ENCODE measurements around the gene ENPEP.

ENPEP gene

GRCh38 chr4:110442309-110442708, 33.6 kb upstream of the ENPEP start:
- WGBS (ENCODE audit: extremely low coverage, insufficient coverage, insufficient read length): no CpG with 5 or more reads among the region's 2 CpGs
- Histone ChIP-seq H4K8ac (ENCODE audit: low read depth, low read length) (peak overlapping the region; percentile 19), H3K27ac (ENCODE audit: low read depth, low read length) (no peak overlapping the region), H2AFZ (ENCODE audit: insufficient read depth, low read length, poor library complexity) (no peak overlapping the region), H3K4me2 (ENCODE audit: low read length) (no peak overlapping the region), H3K23ac (ENCODE audit: low read length) (no peak overlapping the region), H3K4me3 (ENCODE audit: low read depth, low read length) (no peak overlapping the region), H3K14ac (ENCODE audit: low read length) (no peak overlapping the region), H3K79me1 (ENCODE audit: low read length) (no peaks in the 10 kb centered on the region), H2AK5ac (ENCODE audit: low read length) (no peak overlapping the region), H3K79me2 (ENCODE audit: control insufficient read depth, insufficient read depth, low read length, poor library complexity) (no peaks in the 10 kb centered on the region), H3K27me3 (ENCODE audit: insufficient read depth, low read length) (no peaks in the 10 kb centered on the region), H3K9ac (ENCODE audit: low read length) (no peak overlapping the region), H3K18ac (ENCODE audit: low read length) (no peak overlapping the region), H3K9me3 (ENCODE audit: insufficient read depth, low read depth, low read length) (no peaks in the 10 kb centered on the region), H4K91ac (ENCODE audit: low read depth, low read length) (no peak overlapping the region), H3K4ac (ENCODE audit: low read depth, low read length) (no peak overlapping the region), H3K36me3 (ENCODE audit: control insufficient read depth in 1 of 2, insufficient read depth in 2 of 2, low read length in 2 of 2) (no peaks in the 10 kb centered on the region), H2BK120ac (ENCODE audit: insufficient read depth, low read length, poor library complexity) (no peak overlapping the region), H3K4me1 (ENCODE audit: control insufficient read depth in 1 of 2, insufficient read depth in 2 of 2, low read length in 2 of 2) (no peaks in the 10 kb centered on the region), H2BK12ac (ENCODE audit: low read length) (no peak overlapping the region), H2BK5ac (ENCODE audit: low read depth, low read length, poor library complexity) (no peak overlapping the region), H4K12ac (ENCODE audit: low read depth, low read length) (no peak overlapping the region)
- DNase-seq: peak; percentile 87 to 90

DNA sequence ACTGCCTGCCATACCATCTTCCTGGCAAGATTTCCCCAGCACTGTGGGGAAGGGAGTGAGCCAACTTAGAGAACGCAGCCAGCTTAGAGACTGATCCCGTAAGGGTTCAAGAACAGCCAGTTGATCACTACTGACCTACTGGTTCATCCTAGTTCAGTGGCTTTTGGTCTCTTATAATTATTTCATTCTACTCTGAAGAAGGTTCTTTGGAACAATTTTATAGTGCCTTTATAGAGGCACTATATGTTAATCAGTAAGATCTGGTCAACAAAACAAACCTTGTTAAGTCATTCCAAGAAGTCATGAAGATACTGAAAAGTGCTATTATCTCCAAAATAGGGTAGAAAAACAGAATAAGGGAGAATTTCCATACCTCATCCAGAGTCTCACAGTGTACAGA, 33.2 kb upstream of the ENPEP start:
- Histone ChIP-seq H3K27ac (ENCODE audit: low read depth, low read length) (no peak overlapping the region), H3K4me2 (ENCODE audit: low read length) (no peak overlapping the region), H3K4ac (ENCODE audit: low read depth, low read length) (no peak overlapping the region), H3K9ac (ENCODE audit: low read length) (no peak overlapping the region), H3K4me3 (ENCODE audit: low read depth, low read length) (no peak overlapping the region), H2AK5ac (ENCODE audit: low read length) (no peak overlapping the region), H3K14ac (ENCODE audit: low read length) (no peak overlapping the region), H3K79me1 (ENCODE audit: low read length) (no peaks in the 10 kb centered on the region), H2AFZ (ENCODE audit: insufficient read depth, low read length, poor library complexity) (no peak overlapping the region), H4K8ac (ENCODE audit: low read depth, low read length) (no peak overlapping the region), H3K9me3 (ENCODE audit: insufficient read depth, low read depth, low read length) (no peaks in the 10 kb centered on the region), H2BK120ac (ENCODE audit: insufficient read depth, low read length, poor library complexity) (no peak overlapping the region), H3K79me2 (ENCODE audit: control insufficient read depth, insufficient read depth, low read length, poor library complexity) (no peaks in the 10 kb centered on the region), H4K12ac (ENCODE audit: low read depth, low read length) (no peak overlapping the region), H4K91ac (ENCODE audit: low read depth, low read length) (no peak overlapping the region), H3K4me1 (ENCODE audit: control insufficient read depth in 1 of 2, insufficient read depth in 2 of 2, low read length in 2 of 2) (no peaks in the 10 kb centered on the region), H3K27me3 (ENCODE audit: insufficient read depth, low read length) (no peaks in the 10 kb centered on the region), H2BK5ac (ENCODE audit: low read depth, low read length, poor library complexity) (no peak overlapping the region), H3K18ac (ENCODE audit: low read length) (no peak overlapping the region), H3K23ac (ENCODE audit: low read length) (no peak overlapping the region), H3K36me3 (ENCODE audit: control insufficient read depth in 1 of 2, insufficient read depth in 2 of 2, low read length in 2 of 2) (no peaks in the 10 kb centered on the region), H2BK12ac (ENCODE audit: low read length) (no peak overlapping the region)
- DNase-seq: no peak
- no CpG with 5 or more reads among the region's 2 CpGs for WGBS (ENCODE audit: extremely low coverage, insufficient coverage, insufficient read length)

DNA sequence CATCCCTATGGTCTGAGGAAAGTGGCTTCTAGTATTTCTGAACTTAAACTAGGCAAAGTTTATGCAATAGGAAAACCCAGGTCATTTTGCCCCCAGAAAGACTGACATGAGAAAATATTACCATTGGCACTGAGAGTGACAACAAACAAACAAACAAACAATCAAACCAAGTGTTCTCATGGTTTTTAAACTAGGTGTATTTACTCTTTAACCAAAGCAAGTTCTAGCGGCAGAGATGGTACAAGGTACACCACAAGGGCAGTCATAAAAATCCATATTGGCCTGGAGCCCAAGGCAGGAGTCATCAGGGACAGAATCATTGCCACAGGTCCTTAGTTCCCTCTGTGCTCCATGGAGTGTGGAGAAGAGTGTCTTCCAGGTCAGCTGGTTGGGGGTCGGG, 26.0 kb upstream of the ENPEP start:
- no peak overlapping the region for H3K14ac ChIP-seq (ENCODE audit: low read length)
- no peak overlapping the region for H3K18ac ChIP-seq (ENCODE audit: low read length)
- no peak overlapping the region for H2BK12ac ChIP-seq (ENCODE audit: low read length)
- no CpG with 5 or more reads among the region's 2 CpGs for WGBS (ENCODE audit: extremely low coverage, insufficient coverage, insufficient read length)
- H3K4me3 ChIP-seq (ENCODE audit: low read depth, low read length): no peak overlapping the region
- no peak overlapping the region for H3K4ac ChIP-seq (ENCODE audit: low read depth, low read length)
- H3K36me3 ChIP-seq (ENCODE audit: control insufficient read depth in 1 of 2, insufficient read depth in 2 of 2, low read length in 2 of 2): no peaks in the 10 kb centered on the region
- no peak overlapping the region for H4K8ac ChIP-seq (ENCODE audit: low read depth, low read length)
- no peak overlapping the region for H3K9ac ChIP-seq (ENCODE audit: low read length)
- no peaks in the 10 kb centered on the region for H3K4me1 ChIP-seq (ENCODE audit: control insufficient read depth in 1 of 2, insufficient read depth in 2 of 2, low read length in 2 of 2)
- peaks cover 1% of the 10 kb centered on the region for H3K9me3 ChIP-seq (ENCODE audit: insufficient read depth, low read depth, low read length)
- H3K27me3 ChIP-seq (ENCODE audit: insufficient read depth, low read length): no peaks in the 10 kb centered on the region
- H2BK5ac ChIP-seq (ENCODE audit: low read depth, low read length, poor library complexity): no peak overlapping the region
- H3K79me2 ChIP-seq (ENCODE audit: control insufficient read depth, insufficient read depth, low read length, poor library complexity): no peaks in the 10 kb centered on the region
- H3K4me2 ChIP-seq (ENCODE audit: low read length): no peak overlapping the region
- H2AFZ ChIP-seq (ENCODE audit: insufficient read depth, low read length, poor library complexity): no peak overlapping the region
- H2BK120ac ChIP-seq (ENCODE audit: insufficient read depth, low read length, poor library complexity): no peak overlapping the region
- no peak for DNase-seq
- H2AK5ac ChIP-seq (ENCODE audit: low read length): no peak overlapping the region
- H3K23ac ChIP-seq (ENCODE audit: low read length): no peak overlapping the region
- no peak overlapping the region for H3K27ac ChIP-seq (ENCODE audit: low read depth, low read length)
- H3K79me1 ChIP-seq (ENCODE audit: low read length): no peaks in the 10 kb centered on the region
- no peak overlapping the region for H4K91ac ChIP-seq (ENCODE audit: low read depth, low read length)
- H4K12ac ChIP-seq (ENCODE audit: low read depth, low read length): no peak overlapping the region

GRCh38 chr4:110452546-110452945, 23.4 kb upstream of the ENPEP start:
- no peaks in the 10 kb centered on the region for H3K36me3 ChIP-seq (ENCODE audit: control insufficient read depth in 1 of 2, insufficient read depth in 2 of 2, low read length in 2 of 2)
- H3K79me2 ChIP-seq (ENCODE audit: control insufficient read depth, insufficient read depth, low read length, poor library complexity): no peaks in the 10 kb centered on the region
- no peak overlapping the region for H2BK12ac ChIP-seq (ENCODE audit: low read length)
- no peak overlapping the region for H3K23ac ChIP-seq (ENCODE audit: low read length)
- no peak overlapping the region for H2BK5ac ChIP-seq (ENCODE audit: low read depth, low read length, poor library complexity)
- no peak for DNase-seq
- H3K9ac ChIP-seq (ENCODE audit: low read length): no peak overlapping the region
- H2AK5ac ChIP-seq (ENCODE audit: low read length): no peak overlapping the region
- H3K14ac ChIP-seq (ENCODE audit: low read length): no peak overlapping the region
- no peaks in the 10 kb centered on the region for H3K27me3 ChIP-seq (ENCODE audit: insufficient read depth, low read length)
- H3K4me1 ChIP-seq (ENCODE audit: control insufficient read depth in 1 of 2, insufficient read depth in 2 of 2, low read length in 2 of 2): no peaks in the 10 kb centered on the region
- no peak overlapping the region for H3K4ac ChIP-seq (ENCODE audit: low read depth, low read length)
- no CpG with 5 or more reads among the region's 2 CpGs for WGBS (ENCODE audit: extremely low coverage, insufficient coverage, insufficient read length)
- no peak overlapping the region for H3K18ac ChIP-seq (ENCODE audit: low read length)
- H2BK120ac ChIP-seq (ENCODE audit: insufficient read depth, low read length, poor library complexity): no peak overlapping the region
- H3K27ac ChIP-seq (ENCODE audit: low read depth, low read length): no peak overlapping the region
- no peak overlapping the region for H4K8ac ChIP-seq (ENCODE audit: low read depth, low read length)
- no peak overlapping the region for H3K4me3 ChIP-seq (ENCODE audit: low read depth, low read length)
- no peaks in the 10 kb centered on the region for H3K79me1 ChIP-seq (ENCODE audit: low read length)
- no peak overlapping the region for H3K4me2 ChIP-seq (ENCODE audit: low read length)
- no peak overlapping the region for H4K12ac ChIP-seq (ENCODE audit: low read depth, low read length)
- no peak overlapping the region for H4K91ac ChIP-seq (ENCODE audit: low read depth, low read length)
- peaks cover 1% of the 10 kb centered on the region for H3K9me3 ChIP-seq (ENCODE audit: insufficient read depth, low read depth, low read length)
- no peak overlapping the region for H2AFZ ChIP-seq (ENCODE audit: insufficient read depth, low read length, poor library complexity)

Measured in trophoblast cell (in vitro differentiated cells and primary cell).